SU-DHL-6 (cell line): ENCODE results near the gene DNAH7.

Experiments used
- H2AFZ ChIP-seq: fragments of 200-600 bp; sonication (generic); 2 replicates; pipeline ENCODE4 v1.6.1; 2014; ENCODE audit warnings: low read depth, mild to moderate bottlenecking, moderate library complexity, mixed read lengths, antibody characterized with exemption, low read length; ENCODE audit not compliant: severe bottlenecking
- H3F3A ChIP-seq: fragments of 200-600 bp; shearing (Covaris generic); 2 replicates; pipeline ENCODE4 v1.6.0; 2016; ENCODE audit warnings: antibody characterized with exemption, mild to moderate bottlenecking; ENCODE audit not compliant: insufficient read depth
- H3K27ac ChIP-seq: fragments of 200-600 bp; sonication (generic); 2 replicates; pipeline ENCODE4 v1.5.1; 2016; ENCODE audit warnings: low read depth, mild to moderate bottlenecking, low read length, moderate library complexity, mixed read lengths
- H3K27me3 ChIP-seq: fragments of 200-600 bp; sonication (generic), shearing (Covaris generic); 2 replicates; pipeline ENCODE4 v1.6.0; 2014; ENCODE audit warnings: mild to moderate bottlenecking, low read length
- H3K36me3 ChIP-seq: fragments of 200-600 bp; sonication (generic); 2 replicates; pipeline ENCODE4 v1.6.1; 2014; ENCODE audit warnings: mild to moderate bottlenecking, low read length, mixed read lengths
- H3K4me2 ChIP-seq: fragments of 300-600, 200-600 bp; shearing (Covaris generic), sonication (generic); 2 replicates; pipeline ENCODE4 v1.6.0; 2014; ENCODE audit warnings: low read length, low read depth, mild to moderate bottlenecking; ENCODE audit not compliant: poor library complexity, severe bottlenecking
- H3K4me3 ChIP-seq: fragments of 200-600 bp; sonication (generic); 2 replicates; pipeline ENCODE4 v1.5.1; 2014; ENCODE audit warnings: antibody characterized with exemption, low read length, mild to moderate bottlenecking, mixed read lengths; ENCODE audit not compliant: insufficient read depth, poor library complexity, severe bottlenecking
- H3K79me2 ChIP-seq: fragments of 200-600 bp; sonication (generic); 2 replicates; pipeline ENCODE4 v1.6.1; 2014; ENCODE audit warnings: mild to moderate bottlenecking, low read length, moderate library complexity; ENCODE audit not compliant: insufficient read depth
- H3K9ac ChIP-seq: fragments of 200-600 bp; sonication (generic); 2 replicates; pipeline ENCODE4 v1.7.0; 2014; ENCODE audit warnings: mild to moderate bottlenecking, low read length
- H3K9me2 ChIP-seq: fragments of 200-600 bp; sonication (generic); replicated peaks from 2 replicates; pipeline ENCODE4 v1.6.1; 2014; ENCODE audit warnings: low read length; ENCODE audit not compliant: insufficient read depth
- H3K9me3 ChIP-seq: fragments of 200-600 bp; sonication (generic); 2 replicates; pipeline ENCODE4 v1.6.1; 2014; ENCODE audit warnings: low read length, mixed read lengths; ENCODE audit not compliant: insufficient read depth
- H4K20me1 ChIP-seq: fragments of 200-600 bp; sonication (generic); 2 replicates; pipeline ENCODE4 v1.6.1; 2014; ENCODE audit warnings: low read depth, mild to moderate bottlenecking, antibody characterized with exemption, low read length, moderate library complexity, mixed read lengths
- EZH2phosphoT487 ChIP-seq: fragments of 200-600 bp; sonication (generic), shearing (Covaris generic); conservative IDR thresholded peaks from 2 replicates; pipeline ENCODE4 v1.6.1; 2018; ENCODE audit warnings: mild to moderate bottlenecking, antibody characterized with exemption, low read length, moderate library complexity, mixed read lengths
- TF ChIP-seq, protein P1 (sequence below): fragments of 200-600 bp; sonication (generic); IDR thresholded peaks from one replicate; pipeline ENCODE4 v1.5.1; 2017; ENCODE audit warnings: antibody characterized with exemption, mild to moderate bottlenecking, low read length, moderate library complexity; ENCODE audit not compliant: insufficient read depth, poor library complexity, severe bottlenecking

DNAH7 gene

GRCh38 chr2:195697681-195698220 is 370.9 kb downstream of the DNAH7 start:
- Histone ChIP-seq H3K9me2 (no peaks in the 10 kb centered on the region), H3K9me3 (no peaks in the 10 kb centered on the region), H3K9ac (no peak overlapping the region), H3K27me3 (no peaks in the 10 kb centered on the region), H3K4me3 (no peak overlapping the region), H2AFZ (no peak overlapping the region), H3K36me3 (no peaks in the 10 kb centered on the region), H3F3A (no peaks in the 10 kb centered on the region), H3K4me2 (no peak overlapping the region), H3K27ac (no peak overlapping the region), H3K79me2 (no peaks in the 10 kb centered on the region; the same call in 1 of the 2 replicates), H4K20me1 (no peaks in the 10 kb centered on the region)
- TF ChIP-seq, protein P1, sequence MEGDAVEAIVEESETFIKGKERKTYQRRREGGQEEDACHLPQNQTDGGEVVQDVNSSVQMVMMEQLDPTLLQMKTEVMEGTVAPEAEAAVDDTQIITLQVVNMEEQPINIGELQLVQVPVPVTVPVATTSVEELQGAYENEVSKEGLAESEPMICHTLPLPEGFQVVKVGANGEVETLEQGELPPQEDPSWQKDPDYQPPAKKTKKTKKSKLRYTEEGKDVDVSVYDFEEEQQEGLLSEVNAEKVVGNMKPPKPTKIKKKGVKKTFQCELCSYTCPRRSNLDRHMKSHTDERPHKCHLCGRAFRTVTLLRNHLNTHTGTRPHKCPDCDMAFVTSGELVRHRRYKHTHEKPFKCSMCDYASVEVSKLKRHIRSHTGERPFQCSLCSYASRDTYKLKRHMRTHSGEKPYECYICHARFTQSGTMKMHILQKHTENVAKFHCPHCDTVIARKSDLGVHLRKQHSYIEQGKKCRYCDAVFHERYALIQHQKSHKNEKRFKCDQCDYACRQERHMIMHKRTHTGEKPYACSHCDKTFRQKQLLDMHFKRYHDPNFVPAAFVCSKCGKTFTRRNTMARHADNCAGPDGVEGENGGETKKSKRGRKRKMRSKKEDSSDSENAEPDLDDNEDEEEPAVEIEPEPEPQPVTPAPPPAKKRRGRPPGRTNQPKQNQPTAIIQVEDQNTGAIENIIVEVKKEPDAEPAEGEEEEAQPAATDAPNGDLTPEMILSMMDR: no peak
- TF ChIP-seq EZH2phosphoT487: no peak

- Histone ChIP-seq H3K9me2 (no peaks in the 10 kb centered on the region), H4K20me1 (no peaks in the 10 kb centered on the region), H3K9me3 (no peaks in the 10 kb centered on the region), H3K4me3 (no peak overlapping the region), H3K36me3 (no peaks in the 10 kb centered on the region), H3K4me2 (no peak overlapping the region), H2AFZ (no peak overlapping the region), H3K79me2 (no peaks in the 10 kb centered on the region; the same call in 1 of the 2 replicates), H3K27ac (no peak overlapping the region), H3K27me3 (no peaks in the 10 kb centered on the region), H3K9ac (no peak overlapping the region), H3F3A (no peaks in the 10 kb centered on the region)
- no peak for TF ChIP-seq EZH2phosphoT487
- TF ChIP-seq, protein P1: no peak
Observed at GRCh38 chr2:195696012-195696411, 372.6 kb downstream of the DNAH7 start.

DNA sequence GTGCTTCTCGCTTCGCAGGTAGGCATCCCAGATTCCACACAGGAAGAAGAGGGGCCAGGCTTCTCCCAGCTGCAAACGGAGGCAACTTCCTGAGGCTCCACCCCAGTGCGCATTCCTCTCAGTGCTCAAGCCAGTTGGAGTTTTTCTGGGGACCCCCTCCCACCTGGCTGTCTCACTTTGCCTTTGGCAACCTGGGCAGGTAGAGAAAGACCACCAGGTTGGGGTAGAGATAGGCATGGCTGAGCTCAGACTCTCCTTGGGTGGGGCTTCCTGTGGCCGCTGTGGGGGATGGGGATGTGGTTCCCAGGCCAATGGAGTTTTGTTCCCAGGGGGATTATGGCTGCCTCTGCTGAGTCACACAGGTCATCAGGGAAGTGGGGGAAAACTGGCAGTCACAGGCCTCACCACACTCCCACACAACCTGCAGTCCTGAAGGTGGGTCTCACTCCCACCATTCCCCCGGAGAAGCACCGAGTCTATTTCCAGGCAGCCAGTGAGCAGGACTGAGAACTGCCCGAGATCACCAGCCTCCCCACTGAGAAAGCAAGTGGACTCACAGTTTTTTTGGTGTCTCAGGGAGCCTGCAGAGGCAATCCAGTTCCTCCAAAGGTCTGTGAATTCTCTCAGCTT is 373.5 kb downstream of the DNAH7 start:
- Histone ChIP-seq H2AFZ (no peak overlapping the region), H3K9ac (no peak overlapping the region), H3K27ac (no peak overlapping the region), H3K9me2 (no peaks in the 10 kb centered on the region), H3F3A (no peaks in the 10 kb centered on the region), H3K4me2 (no peak overlapping the region), H3K27me3 (no peaks in the 10 kb centered on the region), H3K79me2 (no peaks in the 10 kb centered on the region; the same call in 1 of the 2 replicates), H3K36me3 (no peaks in the 10 kb centered on the region), H4K20me1 (no peaks in the 10 kb centered on the region), H3K4me3 (no peak overlapping the region), H3K9me3 (no peaks in the 10 kb centered on the region)
- TF ChIP-seq, protein P1: no peak
- no peak for TF ChIP-seq EZH2phosphoT487
